ENCODE results near the gene MCF2L.

MCF2L gene

DNA sequence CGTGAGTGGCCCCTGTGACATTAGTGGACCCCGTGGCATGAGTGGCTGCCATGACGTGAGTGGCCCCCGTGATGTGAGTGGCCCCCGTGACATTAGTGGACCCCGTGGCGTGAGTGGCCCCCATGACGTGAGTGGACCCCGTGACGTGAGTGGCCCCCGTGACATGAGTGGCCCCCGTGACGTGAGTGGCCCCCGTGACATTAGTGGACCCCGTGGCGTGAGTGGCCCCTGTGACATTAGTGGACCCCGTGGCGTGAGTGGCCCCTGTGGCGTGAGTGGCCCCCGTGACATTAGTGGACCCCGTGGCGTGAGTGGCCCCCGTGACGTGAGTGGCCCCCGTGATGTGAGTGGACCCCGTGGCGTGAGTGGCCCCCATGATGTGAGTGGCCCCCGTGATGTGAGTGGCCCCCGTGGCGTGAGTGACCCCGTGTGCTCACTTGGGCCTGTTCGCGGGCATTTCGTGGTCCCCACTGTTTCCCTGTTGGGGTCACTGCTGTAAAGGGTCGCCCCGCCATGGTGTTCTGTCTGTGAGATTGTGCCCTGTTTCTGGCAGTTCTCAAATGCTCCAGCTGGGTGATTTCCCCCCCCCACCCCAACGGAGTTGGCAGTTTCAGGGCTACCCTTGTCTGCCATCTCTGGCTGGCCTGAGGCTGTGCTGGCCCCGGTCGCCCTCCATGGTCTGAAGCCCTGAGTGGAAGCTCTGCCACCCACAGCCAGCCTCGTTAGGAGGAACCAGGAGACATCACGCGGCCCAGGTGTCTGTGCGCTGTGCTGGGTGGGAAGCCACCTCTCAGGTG is 64.2 kb downstream of the MCF2L start:
- no peak for DNase-seq

DNA sequence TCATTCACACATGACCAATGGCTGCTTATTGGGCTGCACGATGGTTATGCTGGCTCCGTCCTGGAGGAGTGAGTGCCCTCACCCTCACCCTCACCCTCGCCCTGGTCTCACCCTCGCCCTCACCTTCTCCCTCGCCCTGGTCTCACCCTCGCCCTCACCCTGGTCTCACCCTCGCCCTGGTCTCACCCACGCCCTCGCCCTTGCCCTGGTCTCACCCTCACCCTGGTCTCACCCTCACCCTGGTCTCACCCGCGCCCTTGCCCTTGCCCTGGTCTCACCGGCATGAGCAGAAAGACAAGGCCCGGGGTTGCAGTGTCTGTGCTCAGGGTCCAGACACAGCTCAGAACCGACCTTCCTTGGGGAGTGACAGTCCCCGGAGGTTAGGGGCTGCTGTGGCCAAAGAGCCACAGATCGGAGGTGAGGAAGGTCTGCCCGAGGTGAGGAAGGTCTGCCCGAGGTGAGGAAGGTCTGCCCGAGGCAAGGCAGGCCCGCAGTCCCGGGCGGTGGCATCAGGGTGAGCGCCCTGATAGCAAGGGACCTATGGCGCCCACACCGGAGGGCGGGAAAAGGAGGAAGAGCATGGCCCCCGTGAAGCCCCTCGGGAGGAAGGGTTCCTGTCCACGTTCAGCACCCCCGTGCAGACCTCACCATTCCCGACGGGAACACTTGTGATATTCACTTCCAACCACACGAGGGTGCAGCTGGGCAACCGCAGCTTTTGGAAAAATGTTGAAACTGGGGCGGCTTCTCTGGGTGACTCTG is 65.6 kb downstream of the MCF2L start:
- DNase-seq = no peak

DNA sequence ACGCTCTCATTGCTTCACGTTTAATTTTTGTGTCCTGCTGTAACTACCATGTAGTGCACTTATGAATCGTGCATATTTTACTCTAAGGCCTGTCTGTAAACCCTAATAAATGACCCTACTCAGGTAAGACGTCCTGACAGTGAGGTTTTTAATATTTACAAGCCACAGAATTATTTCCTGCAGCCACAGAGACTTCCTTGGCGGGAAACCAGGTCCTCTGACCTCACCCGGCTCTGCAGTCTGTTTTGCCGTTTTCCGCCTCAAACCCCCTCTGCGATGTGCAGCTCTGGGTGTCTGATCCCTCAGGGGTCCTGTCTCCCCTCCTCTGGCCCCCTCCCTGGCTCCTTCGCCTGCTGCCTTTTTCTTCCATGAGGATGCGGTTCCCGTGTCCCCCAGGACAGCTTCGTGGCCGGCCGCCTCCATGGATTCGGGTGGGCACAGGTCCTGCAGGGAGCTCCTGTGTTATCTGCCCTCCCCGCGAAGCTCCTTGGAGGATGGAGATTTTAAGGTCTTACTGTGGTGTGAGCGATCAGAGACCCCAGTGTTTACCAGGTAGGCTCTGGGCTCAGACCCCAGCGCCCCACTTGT is 66.3 kb downstream of the MCF2L start:
- no peak for DNase-seq

DNA sequence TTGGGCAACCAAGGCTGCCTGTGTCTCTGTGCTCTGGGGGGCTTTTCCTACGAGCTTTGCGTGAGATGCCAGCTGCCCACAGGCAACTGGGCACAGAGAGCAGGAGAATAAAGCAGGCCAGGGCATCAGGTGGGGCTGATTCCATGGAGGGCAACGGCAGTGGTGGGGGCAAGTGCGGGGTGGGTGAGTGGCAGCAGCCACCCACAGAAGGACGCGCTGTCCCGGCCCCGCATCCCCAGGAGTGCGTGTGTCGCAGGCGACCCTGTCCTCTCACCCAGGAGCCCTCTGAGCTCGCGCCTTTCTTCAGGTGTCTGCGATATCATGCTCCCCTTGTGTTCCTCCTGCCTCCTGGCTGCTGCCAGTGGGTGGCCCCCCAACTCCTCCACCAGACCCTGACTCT is 67.4 kb downstream of the MCF2L start:
- DNase-seq = no peak

DNA sequence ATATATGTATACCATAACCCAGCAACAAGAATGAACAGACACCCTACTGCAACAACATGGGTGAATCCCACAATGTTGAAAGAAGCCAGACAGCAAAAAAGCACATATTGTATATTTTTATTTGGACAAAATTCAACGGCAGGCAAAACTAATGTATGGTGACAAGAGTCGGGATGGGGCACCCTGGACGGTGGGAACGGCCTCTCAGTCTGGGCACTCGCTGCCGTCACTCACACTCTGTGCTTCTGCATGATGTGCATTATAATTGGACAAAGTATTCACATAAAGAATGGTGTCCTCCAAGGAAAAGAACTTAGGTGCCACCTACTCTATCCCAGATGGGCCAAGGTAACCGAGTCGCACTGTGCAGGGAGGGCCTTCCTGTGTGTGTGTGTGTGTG is 71.0 kb downstream of the MCF2L start:
- no peak for DNase-seq

DNA sequence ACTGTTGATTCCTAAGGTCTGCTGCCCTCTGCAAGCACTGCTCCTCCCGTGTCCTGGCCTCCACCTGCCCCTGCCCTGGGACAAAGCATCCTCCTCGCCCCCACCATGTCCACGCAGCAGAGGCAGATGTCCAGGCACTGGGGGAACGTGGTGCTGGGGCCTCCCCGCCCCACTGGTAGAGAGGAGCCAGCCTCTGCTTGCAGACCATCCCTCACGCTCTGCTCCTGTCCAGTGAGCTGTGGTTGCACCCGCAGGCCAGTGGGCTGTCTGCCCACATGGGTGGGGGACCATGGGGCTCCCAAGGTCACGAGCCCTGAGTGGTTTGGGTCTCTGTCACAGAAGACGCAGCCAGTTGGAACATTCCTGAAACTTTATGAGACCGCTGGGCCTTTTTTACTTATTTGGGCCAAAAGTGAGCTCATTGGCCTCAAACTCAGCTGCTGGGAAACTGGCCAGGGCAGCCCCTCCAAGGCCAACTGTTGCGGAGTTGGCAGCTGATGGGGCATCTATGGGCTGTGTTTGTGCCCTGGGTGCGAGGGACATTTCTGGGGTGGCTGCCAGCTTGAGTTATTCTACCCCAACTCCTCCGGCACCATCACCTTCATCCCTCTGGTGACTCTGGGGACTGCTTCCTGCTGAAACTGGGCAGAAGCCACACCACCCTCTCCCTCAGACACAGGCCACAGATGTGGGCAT is 71.7 kb downstream of the MCF2L start:
- no peak for DNase-seq

DNA sequence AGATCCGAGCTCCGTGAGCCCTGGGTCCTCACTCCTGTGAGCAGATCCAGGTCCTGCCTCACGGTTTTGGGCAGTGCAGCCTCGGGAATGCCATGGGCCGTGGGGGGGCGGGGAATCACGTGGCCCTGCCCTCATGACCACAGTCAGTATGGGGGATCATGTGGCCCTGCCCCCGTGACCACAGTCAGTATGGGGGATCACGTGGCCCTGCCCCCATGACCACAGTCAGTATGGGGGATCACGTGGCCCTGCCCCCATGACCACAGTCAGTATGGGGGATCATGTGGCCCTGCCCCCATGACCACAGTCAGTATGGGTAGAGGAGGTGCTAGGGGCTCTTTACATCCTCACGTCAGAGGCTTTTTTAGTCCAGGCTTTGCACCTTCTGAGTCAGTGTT is 72.3 kb downstream of the MCF2L start:
- DNase-seq = no peak

DNA sequence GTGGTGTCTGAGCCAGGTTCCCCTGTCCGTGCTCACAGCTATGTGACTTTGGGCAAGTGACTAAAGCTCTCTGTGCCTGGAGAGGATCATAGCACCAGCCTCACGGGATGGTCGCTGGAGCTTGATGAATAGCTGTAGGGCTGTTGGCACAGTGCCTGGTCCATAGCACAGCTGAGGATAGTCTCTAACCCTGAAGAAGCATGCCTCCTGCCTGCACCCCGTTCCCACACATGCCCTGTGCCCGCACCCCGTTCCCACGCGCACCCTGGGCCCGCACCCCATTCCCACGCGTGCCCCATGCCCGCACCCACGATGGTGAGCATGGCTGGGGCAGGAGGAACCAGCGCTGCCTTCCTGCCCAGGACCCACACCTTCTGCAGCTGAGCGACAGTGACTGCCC is 72.9 kb downstream of the MCF2L start:
- no peak for DNase-seq

DNA sequence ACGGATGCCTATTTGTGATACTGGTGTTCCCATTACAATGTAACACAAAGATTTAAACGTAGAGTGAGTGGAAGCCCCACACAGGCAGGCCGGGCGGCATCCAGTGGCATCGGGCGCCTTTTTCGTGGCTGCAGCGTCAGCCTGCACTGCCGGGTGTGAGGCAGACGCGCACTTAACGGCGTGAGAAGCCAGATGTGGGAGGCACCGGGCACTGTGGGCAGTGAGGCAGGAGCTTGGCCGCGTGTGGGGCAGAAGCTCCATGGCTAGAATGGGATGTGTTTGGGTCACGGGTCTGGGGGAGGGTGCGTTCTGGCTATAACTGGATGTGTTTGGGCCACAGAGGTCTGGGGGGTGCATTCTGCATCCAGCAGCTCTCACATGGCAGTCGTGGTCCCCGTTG is 73.4 kb downstream of the MCF2L start:
- DNase-seq = no peak

DNA sequence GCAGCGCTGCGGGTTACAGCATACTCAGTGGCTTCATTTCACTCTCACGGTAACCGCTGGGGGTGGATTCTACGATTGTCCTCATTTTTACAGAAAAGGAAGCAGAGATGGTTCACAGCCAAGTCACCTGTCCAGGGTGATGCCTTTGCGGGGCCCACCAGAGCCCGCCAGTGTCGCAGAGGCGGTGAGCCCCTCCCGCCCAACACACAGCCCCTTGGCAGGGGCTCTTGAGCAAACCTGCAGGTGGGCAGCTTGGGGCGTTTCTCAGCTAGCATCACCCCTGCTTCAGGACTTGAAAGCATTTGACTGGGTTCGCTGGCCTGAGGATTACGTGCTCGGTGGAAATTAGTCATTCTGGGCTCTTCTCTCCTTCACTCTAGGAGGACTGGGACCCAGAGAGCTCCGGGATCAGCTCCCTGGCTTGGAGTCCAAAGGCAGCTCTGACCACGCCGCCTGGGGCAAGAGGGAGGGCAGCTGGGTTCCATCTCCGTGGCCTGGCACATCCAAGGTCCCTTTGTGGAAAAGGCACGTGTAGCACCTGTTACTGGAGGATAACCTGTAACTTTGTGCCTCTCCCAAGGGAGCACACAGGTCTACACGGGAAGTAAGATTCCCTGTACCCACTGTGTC is 74.1 kb downstream of the MCF2L start:
- no peak for DNase-seq

DNA sequence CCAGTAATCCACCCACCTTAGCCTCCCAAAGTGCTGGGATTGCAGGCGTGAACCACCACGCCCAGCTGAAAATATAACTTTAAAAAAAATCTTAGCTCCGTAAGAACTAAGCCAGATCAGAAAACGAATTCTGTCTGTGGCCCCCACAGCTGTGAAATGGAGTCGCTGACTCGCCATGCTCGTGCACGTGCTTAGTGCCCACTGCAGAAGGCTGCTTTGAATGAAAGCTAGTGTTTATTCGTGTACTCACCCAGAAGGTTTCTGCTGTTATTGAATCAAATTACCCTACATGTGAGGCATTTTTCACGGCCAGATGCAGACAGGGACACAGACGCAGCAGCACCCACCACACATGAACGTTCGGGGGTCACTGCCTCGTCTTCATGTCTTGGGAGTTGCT is 74.9 kb downstream of the MCF2L start:
- no peak for DNase-seq

DNA sequence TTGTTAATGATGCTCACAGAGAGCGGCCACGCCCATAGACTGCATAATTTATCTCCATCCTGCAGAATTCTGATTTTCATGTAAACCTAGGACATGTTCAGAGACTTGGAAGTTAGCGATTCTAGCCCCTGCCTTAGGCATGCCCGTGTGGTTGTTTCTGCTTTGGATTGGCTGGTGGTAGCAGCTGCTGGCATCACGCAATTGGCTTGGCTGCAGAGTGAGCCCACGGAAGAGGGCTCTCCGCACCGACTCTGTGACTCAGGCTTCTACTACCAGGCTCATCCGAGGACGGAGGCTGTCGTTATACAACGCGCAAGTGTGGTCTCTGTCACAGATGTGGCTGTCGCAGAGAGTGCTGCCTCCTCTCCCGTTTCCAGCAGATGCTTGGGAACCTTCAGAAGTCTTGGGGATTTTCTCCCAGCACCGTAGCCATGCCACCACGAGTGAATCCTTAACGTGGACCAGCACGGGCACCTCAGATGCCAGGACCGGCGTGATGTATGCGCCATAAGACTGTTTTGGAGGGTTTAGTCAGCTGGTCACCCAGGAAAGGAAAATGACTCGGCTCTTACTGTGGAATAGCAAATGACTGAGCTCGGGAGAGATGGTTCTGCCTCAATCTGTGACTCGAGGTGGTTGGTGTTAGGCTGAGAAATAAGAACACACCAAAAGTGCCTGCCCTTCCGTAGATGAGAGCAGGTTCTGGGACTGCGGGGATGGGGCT is 75.5 kb downstream of the MCF2L start:
- DNase-seq = no peak

DNA sequence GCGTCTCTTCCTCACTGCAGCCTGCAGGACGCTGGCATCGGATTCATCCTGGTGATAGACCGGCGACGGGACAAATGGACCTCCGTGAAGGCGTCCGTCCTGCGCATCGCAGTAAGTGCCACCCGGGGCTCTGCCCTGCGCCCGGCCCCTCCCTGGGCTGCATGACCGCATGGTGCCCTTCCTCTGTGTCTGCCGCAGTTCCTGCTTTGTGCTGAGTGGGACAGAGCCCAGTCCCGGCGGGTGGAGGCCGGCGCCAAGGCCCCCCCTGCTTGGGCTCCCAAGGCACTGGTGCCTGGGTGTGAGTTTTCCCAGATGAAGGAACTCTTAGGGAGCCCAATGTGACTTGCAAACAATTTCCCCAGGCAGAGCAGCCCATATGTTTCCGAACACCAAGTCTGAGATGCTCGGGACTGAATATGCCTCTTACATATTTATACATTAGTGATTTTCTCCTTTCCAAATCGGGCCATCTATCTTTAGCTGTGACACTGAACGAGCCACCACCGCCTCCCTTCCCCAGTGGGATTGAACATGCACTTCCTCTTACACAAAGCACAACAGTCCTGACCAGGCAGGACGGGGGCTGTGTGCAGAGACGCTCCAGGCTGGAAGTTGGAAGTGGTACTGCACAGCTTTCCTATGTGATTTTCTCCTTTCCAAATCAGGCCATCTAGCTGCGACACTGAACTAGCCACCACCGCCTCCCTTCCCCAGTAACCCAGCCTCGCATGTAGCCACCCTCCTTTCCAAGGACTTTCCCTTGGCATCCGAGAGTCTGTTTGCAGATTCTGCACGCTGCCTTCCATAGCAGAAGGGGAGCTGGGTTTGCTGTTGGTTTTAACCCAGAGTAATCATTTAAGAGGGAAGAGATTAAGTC is 76.5 kb downstream of the MCF2L start:
- no peak for DNase-seq

DNA sequence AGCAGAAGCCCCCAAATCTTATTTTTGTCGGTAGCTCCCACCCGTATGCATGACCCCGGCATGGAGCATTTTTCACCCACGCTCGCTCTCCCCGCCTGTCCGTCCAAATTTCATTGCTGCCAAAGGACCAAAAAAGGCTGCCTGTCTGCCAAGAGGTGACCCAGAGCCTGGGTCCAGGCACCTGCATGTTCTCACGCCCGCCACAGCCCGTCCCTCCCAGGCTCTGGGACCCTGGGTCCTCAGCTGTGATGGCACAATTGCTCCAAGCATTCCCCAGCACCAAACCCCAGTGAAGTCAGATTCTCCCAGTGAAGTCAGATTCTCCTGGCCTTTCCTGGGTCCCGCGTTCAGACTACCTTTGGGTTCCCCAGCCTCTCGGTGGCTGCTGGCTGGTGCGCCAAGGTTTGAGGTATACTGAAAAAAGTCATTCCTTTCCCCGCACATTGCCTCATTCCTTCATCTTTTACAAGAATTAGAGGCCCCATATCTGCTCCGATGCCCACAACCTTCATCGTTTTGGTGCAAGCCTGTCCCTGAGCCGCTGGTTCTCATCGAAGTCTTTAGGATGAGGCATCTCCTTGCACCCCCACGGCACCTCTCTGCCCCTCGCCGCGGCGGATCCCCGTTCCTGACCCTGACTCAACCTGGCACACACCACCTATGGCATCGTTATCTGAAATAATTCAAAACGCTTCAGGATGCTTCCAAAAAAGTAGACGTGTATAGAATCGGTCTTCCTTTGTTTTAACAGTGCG is 77.3 kb downstream of the MCF2L start:
- no peak for DNase-seq

DNA sequence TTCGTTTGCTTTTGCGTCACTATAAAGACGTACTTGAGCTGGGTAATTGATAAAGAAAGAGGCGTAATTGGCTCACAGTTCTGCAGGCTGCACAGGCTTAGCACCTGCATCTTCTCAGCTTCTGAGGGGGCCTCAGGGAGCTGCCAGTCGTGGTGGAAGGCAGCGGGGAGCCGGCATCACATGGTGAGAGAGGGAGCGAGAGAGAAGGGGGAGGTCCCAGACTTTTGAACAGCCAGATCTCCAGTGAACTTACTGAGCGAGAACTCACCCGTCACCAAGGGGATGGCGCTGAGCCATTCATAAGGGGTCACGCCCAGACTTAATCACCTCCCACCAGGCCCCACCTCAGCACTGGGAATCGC is 77.8 kb downstream of the MCF2L start:
- no peak for DNase-seq

DNA sequence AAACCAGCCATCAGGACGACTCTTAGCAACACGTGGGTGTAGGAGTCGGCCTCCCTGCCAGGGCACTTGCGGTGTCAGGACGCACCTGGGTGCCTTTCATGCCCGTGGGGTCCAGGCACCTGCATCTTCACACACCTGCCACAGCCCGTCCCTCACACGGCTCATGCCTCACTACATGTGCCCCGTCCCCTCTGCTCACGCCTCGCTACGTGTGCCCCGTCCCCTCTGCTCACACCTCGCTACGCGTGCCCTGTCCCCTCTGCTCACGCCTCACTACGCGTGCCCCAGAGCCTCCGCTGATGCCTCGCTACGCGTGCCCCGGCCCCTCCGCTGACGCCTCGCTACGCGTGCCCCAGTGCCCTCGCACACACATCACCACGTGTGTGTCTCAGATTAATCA is 78.6 kb downstream of the MCF2L start:
- DNase-seq = no peak

DNA sequence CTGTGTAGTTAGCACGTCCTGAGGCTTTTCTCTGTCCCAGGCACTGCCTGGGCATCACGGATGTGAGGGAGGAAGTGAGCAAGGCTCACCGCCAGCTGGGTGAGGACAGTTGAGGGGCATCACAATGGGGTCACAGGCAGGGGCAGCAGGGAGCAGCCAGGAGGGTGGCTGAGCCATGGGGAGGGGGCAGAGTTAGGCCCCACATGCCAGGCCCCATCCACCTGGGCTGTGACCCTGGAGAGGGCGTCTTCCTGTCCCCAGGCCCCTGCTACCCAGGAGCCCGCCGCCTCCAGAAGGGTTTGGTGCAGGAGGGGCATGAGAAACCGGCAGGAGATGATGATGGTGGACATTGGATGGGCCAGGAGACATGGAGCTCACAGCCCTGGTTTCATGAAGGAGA is 79.8 kb downstream of the MCF2L start:
- no peak for DNase-seq

DNA sequence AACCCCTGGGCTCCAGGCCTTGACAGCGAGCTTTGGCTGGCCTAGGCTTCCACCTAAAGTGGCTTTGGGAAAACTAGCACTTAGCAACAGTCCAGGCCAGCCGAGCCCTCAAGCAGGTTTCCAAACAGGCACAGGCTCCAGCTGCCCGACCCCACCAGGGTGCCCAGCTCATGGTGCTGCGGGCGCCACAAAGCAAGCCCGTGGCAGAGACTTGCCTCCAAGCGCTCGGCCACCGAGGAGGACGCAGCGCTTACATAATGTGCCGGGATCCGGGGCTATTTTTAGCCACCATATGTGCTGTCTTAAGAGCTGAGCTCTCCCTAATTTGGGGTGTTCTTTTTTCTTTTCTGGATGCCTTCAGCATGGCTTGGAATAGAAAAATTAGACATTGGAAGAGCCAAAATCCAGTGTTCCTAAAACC is 80.5 kb downstream of the MCF2L start:
- no peak for DNase-seq

DNA sequence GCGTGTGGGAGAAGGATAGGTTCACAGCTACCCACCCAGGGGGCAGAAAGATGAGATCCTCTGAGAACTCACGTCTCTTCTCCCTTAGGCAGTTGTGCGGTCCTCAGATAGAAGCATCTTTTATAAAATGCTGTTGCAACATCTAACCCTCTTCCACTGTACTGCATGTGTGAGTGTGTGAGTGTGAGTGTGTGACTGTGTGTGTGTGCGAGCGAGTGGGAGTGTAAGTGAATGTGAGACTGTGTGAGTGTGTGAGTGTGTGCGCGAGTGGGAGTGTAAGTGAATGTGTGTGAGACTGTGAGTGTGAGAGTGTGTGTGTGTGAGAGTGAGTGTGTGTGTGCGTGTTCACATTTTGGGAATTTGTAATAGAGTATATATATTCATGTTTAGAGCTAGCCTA is 81.0 kb downstream of the MCF2L start:
- no peak for DNase-seq

DNA sequence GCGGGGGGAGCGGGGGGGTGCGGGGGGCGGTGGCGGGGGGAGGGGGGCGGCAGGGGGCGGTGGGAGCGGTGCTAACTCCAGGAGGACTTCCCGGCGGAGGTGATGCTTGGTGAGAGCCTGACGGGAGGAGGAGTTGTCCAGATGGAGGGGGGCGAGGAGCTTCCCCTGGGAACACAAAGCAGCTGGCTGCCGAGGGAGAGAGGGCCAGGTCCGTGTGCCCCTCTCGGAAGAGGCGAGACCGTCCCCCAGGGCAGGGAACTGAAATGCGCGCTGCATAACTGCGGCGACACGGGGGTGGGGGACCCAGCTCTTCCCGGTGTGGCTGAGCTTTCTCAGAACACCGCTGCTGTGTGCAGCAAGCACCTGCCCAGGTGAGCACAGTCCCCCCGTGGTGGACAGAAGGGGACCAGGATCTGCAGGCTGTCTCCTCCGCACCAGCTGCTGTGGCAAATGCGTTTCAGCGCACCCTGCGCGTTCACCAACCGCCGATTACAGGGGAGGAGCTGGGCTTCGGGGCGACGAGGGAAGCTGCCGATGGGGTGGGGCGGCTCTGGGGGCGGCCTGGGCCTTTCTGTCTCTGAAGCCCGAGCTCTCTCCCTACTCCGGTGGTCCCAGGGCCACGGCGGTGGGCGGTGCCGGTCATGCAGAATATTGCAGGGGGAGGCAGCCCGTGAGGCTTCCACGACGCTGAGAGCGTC is 81.9 kb downstream of the MCF2L start:
- DNase-seq = no peak

Data from activated effector memory CD4-positive, alpha-beta T cell treated with anti-CD3 and anti-CD28 coated beads, Interleukin-2, amount 50 U/mL, for 16 hours (primary cell).